ENCODE measurements around the gene ITGA1. TPM values are rescaled to one million over a fixed set of nuclear protein-coding genes. Genes with fewer than 3 reads are reported as not detected.

The ITGA1 gene
- total and polyA plus RNA-seq, 4 donors, result 24.2 to 187 (median 48.5) TPM

DNA sequence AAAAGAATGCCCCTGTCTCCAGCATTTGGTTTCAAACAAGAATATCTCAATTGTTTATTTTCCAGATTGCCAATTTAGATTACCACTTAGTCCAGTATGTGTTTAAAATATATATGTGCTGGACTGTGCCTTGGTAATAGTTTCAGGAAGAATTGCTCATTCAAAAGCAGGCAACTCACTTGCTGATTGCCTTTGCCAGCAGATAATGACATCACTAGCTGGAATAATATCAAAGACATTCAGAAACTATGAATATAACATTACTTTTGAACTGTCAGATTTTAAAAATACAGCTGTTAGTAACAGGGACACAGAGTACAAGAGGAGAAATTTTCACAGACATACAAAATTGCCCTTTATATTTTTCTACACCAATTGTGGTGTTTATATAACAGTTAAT, 105.4 kb downstream of the ITGA1 start:
- no peak overlapping the region for H3K9ac ChIP-seq (ENCODE audit: low read depth in 1 of 2, low read length in 2 of 2)

DNA sequence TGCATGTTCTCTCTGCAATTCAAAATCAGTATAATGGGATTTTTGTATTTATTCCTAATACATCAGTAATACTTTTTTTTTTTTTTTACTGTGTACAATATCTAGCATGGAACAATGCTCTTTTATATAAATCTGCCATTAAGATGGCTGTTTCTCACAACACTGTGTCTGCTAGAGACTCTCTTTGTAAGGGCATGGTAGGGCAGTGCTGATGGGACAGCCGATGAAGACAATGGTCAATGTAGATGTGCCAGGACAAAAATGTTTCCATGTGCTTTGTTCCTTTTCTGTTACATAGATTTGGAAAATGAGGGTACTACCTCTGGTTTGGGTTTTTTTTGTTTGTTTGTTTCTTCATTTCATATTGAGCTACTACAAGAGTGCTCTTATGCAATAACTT, 106.1 kb downstream of the ITGA1 start:
- H3K27ac ChIP-seq (ENCODE audit: low read depth in 1 of 2, low read length in 2 of 2), result peak overlapping the region in 1 of 2 donors; percentile 48
- WGBS, result 100% methylated on average over 1 of the region's 1 CpG

More for the DNA sequence above, 105.4 kb downstream of the ITGA1 start:
- H3K4me3 ChIP-seq (ENCODE audit: low read depth in 1 of 3, low read length in 3 of 3), result no peak overlapping the region
- H3K36me3 ChIP-seq (ENCODE audit: control insufficient read depth in 4 of 4, insufficient read depth in 3 of 4, low read depth in 1 of 4, low read length in 3 of 4), result peaks cover 0 to 20% (median 6%) of the 10 kb centered on the region in 4 donors
- DNase-seq (ENCODE audit: low spot score), result no peak
- no peaks in the 10 kb centered on the region for H3K27me3 ChIP-seq (ENCODE audit: control insufficient read depth in 4 of 4, insufficient read depth in 4 of 4, low read length in 3 of 4)
- TF ChIP-seq SP1 (IDR thresholded peaks at IDR 0.05) (no peak), JUND (IDR thresholded peaks at IDR 0.05) (no peak)
- H3K9me3 ChIP-seq (ENCODE audit: control insufficient read depth in 4 of 4, low read length in 3 of 4), result no peaks in the 10 kb centered on the region
- H3K4me1 ChIP-seq (ENCODE audit: control insufficient read depth in 4 of 4, insufficient read depth in 4 of 4, low read length in 3 of 4), result peaks cover 3 to 17% (median 11%) of the 10 kb centered on the region in 4 donors
- H3K27ac ChIP-seq (ENCODE audit: low read depth in 1 of 2, low read length in 2 of 2), result peak overlapping the region in 1 of 2 donors; percentile 48

DNA sequence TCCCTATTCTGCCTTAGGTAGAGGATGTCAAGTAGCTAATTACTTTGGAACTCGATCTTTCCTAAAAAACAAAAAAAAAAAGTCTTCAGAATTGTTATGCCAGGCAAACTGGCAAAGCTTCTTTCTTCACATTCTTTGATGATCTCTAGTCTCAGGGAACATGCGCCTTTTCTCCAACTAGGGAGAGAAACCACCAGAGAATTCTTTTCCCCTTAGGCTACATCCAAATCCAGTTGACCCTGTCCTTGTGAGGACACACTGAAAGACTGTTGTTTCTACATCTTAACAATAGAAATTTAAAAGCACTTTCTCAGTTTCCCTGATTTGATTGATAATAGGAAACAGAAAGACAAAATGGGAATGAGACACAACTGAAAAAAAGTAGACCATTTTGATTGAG, 106.7 kb downstream of the ITGA1 start:
- 94% methylated on average over 2 of the region's 2 CpGs for WGBS
- Histone ChIP-seq H3K36me3 (ENCODE audit: control insufficient read depth in 4 of 4, insufficient read depth in 3 of 4, low read depth in 1 of 4, low read length in 3 of 4) (peaks cover 3 to 29% (median 8%) of the 10 kb centered on the region in 4 donors), H3K4me1 (ENCODE audit: control insufficient read depth in 4 of 4, insufficient read depth in 4 of 4, low read length in 3 of 4) (peaks cover 3 to 10% (median 6%) of the 10 kb centered on the region in 4 donors), H3K9ac (ENCODE audit: low read depth in 1 of 2, low read length in 2 of 2) (no peak overlapping the region), H3K9me3 (ENCODE audit: control insufficient read depth in 4 of 4, low read length in 3 of 4) (no peaks in the 10 kb centered on the region), H3K4me3 (ENCODE audit: low read depth in 1 of 3, low read length in 3 of 3) (no peak overlapping the region), H3K27me3 (ENCODE audit: control insufficient read depth in 4 of 4, insufficient read depth in 4 of 4, low read length in 3 of 4) (no peaks in the 10 kb centered on the region), H3K27ac (ENCODE audit: low read depth in 1 of 2, low read length in 2 of 2) (no peak overlapping the region)
- DNase-seq (ENCODE audit: low spot score), result no peak
- TF ChIP-seq TAF1 (conservative IDR thresholded peaks at IDR 0.05), result no peak
- no peak for TF ChIP-seq EGR1 (IDR thresholded peaks at IDR 0.05; ENCODE audit: low read depth in 2 of 2)
- no peak for TF ChIP-seq YY1 (IDR thresholded peaks at IDR 0.05)

More for the DNA sequence above, 106.1 kb downstream of the ITGA1 start:
- Histone ChIP-seq H3K36me3 (ENCODE audit: control insufficient read depth in 4 of 4, insufficient read depth in 3 of 4, low read depth in 1 of 4, low read length in 3 of 4) (peaks cover 2 to 25% (median 7%) of the 10 kb centered on the region in 4 donors), H3K4me3 (ENCODE audit: low read depth in 1 of 3, low read length in 3 of 3) (no peak overlapping the region), H3K9me3 (ENCODE audit: control insufficient read depth in 4 of 4, low read length in 3 of 4) (no peaks in the 10 kb centered on the region), H3K27me3 (ENCODE audit: control insufficient read depth in 4 of 4, insufficient read depth in 4 of 4, low read length in 3 of 4) (no peaks in the 10 kb centered on the region), H3K9ac (ENCODE audit: low read depth in 1 of 2, low read length in 2 of 2) (no peak overlapping the region), H3K4me1 (ENCODE audit: control insufficient read depth in 4 of 4, insufficient read depth in 4 of 4, low read length in 3 of 4) (peaks cover 3 to 10% (median 6%) of the 10 kb centered on the region in 4 donors)
- TF ChIP-seq REST (IDR thresholded peaks at IDR 0.05) (peak; percentile 91), JUND (IDR thresholded peaks at IDR 0.05) (no peak)
- DNase-seq (ENCODE audit: low spot score), result no peak

DNA sequence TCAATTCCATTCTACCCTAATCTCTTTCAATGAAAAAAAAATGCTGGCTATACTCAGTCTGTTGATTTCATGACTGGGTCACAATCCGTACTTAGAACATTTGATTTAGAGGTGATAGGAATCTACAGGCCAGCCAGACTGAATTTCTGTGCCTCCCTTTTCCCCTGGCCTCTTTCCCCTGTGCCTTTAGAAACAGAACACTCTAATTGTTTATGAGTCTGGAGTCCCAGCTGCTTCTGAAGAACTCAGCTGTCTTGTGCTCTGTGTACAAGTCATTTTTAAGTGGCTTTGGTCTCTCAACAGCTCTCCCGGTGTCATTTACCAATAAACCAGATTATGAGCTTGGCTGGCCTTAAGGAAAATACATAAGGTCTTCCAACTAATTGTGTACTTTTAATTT, 107.4 kb downstream of the ITGA1 start:
- Histone ChIP-seq H3K9ac (ENCODE audit: low read depth in 1 of 2, low read length in 2 of 2) (no peak overlapping the region), H3K27me3 (ENCODE audit: control insufficient read depth in 4 of 4, insufficient read depth in 4 of 4, low read length in 3 of 4) (no peaks in the 10 kb centered on the region), H3K4me3 (ENCODE audit: low read depth in 1 of 3, low read length in 3 of 3) (no peak overlapping the region), H3K9me3 (ENCODE audit: control insufficient read depth in 4 of 4, low read length in 3 of 4) (no peaks in the 10 kb centered on the region), H3K4me1 (ENCODE audit: control insufficient read depth in 4 of 4, insufficient read depth in 4 of 4, low read length in 3 of 4) (peaks cover 3 to 10% (median 6%) of the 10 kb centered on the region in 4 donors), H3K36me3 (ENCODE audit: control insufficient read depth in 4 of 4, insufficient read depth in 3 of 4, low read depth in 1 of 4, low read length in 3 of 4) (peaks cover 3 to 25% (median 9%) of the 10 kb centered on the region in 4 donors), H3K27ac (ENCODE audit: low read depth in 1 of 2, low read length in 2 of 2) (no peak overlapping the region)
- TF ChIP-seq NR2F2 (IDR thresholded peaks at IDR 0.05) (peak; percentile 26), ZBTB33 (IDR thresholded peaks at IDR 0.05) (no peak)
- no peak for DNase-seq (ENCODE audit: low spot score)
- WGBS, result 77% methylated on average over 2 of the region's 2 CpGs

Measured in liver (tissue), 9 donors.